Measurements from ENCODE around the gene FAM3C. TPM values are rescaled to one million over a fixed set of nuclear protein-coding genes. Genes with fewer than 3 reads are reported as not detected.

Gene FAM3C
- total RNA-seq, 1 donor from 2014 or later, result 38.6 TPM

DNA sequence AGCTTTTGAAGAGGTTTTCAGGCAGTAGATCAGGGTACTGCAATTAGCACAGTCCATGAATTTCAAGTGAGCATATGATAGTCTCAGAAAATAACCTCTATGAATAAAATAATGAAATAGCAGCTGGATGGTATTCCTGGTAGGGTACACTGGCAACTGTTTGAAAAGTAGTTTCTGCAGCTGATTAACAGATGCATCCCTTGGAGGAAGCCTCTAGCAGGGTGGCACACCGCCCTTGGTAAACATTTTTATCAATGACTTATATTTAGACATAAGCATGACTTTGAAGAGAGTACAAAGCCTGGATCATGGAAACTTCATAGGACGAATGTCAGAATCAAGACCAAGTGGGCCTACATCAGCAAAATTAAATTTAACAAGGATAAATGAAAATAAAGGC lies 40.5 kb downstream of the FAM3C start:
- no peak for DNase-seq (ENCODE audit: low spot score)
- no peak overlapping the region for H3K27ac Mint-ChIP-seq (ENCODE audit: unreplicated experiment)
- H3K4me3 Mint-ChIP-seq (ENCODE audit: unreplicated experiment), result no peak overlapping the region
- TF ChIP-seq, protein P1, sequence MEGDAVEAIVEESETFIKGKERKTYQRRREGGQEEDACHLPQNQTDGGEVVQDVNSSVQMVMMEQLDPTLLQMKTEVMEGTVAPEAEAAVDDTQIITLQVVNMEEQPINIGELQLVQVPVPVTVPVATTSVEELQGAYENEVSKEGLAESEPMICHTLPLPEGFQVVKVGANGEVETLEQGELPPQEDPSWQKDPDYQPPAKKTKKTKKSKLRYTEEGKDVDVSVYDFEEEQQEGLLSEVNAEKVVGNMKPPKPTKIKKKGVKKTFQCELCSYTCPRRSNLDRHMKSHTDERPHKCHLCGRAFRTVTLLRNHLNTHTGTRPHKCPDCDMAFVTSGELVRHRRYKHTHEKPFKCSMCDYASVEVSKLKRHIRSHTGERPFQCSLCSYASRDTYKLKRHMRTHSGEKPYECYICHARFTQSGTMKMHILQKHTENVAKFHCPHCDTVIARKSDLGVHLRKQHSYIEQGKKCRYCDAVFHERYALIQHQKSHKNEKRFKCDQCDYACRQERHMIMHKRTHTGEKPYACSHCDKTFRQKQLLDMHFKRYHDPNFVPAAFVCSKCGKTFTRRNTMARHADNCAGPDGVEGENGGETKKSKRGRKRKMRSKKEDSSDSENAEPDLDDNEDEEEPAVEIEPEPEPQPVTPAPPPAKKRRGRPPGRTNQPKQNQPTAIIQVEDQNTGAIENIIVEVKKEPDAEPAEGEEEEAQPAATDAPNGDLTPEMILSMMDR (IDR thresholded peaks at IDR 0.05), result no peak
- H3K4me1 Mint-ChIP-seq (ENCODE audit: low read depth), result no peaks in the 10 kb centered on the region
- no peaks in the 10 kb centered on the region for H3K27me3 Mint-ChIP-seq (ENCODE audit: low read depth)
- H3K36me3 Mint-ChIP-seq (ENCODE audit: low read depth), result peaks cover 15% of the 10 kb centered on the region
- no peaks in the 10 kb centered on the region for H3K9me3 Mint-ChIP-seq (ENCODE audit: low read depth)

DNA sequence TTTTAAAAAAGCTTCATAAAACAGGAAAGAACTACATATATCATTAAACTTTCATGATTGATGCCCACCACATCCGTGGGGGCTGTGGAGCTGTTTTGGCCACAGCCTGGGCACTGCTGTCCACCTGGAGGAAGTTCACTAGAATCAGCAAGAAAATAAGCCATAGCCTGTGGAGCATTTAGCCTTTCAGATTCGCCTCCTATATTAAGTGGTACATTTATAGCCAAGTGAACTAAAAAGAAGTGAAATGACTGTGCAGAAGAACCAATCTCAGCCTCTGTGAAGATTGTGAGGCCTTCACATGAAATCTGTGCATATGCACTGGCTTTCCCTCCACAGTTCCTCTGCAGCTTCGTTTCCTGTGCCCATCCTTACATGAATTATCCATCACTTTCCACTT lies 43.8 kb downstream of the FAM3C start:
- no peaks in the 10 kb centered on the region for H3K4me1 Mint-ChIP-seq (ENCODE audit: low read depth)
- no peak for DNase-seq (ENCODE audit: low spot score)
- no peaks in the 10 kb centered on the region for H3K27me3 Mint-ChIP-seq (ENCODE audit: low read depth)
- no peak overlapping the region for H3K27ac Mint-ChIP-seq (ENCODE audit: unreplicated experiment)
- no peaks in the 10 kb centered on the region for H3K9me3 Mint-ChIP-seq (ENCODE audit: low read depth)
- H3K36me3 Mint-ChIP-seq (ENCODE audit: low read depth), result peaks cover 16% of the 10 kb centered on the region
- TF ChIP-seq, protein P1 (IDR thresholded peaks at IDR 0.05), result no peak
- no peak overlapping the region for H3K4me3 Mint-ChIP-seq (ENCODE audit: unreplicated experiment)

DNA sequence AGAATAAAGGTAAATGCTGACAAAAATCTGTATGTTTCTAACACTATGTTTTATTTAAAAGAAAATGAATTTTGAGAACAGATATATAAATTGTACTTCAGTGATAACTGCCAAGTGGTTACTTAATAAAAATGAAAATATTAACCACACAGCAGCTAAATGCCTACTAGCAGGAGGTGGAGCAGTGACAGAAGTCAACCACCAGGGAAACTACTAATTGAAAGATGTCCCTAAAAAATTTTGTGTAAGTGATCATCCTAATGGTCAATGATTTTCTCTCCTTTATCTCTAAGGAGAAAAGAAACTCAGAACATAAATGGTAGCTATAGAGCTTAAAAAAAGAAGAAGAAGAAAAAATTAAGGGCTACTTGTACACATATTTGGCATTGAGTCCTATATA lies 44.4 kb downstream of the FAM3C start:
- no peak for DNase-seq (ENCODE audit: low spot score)
- Mint-ChIP-seq H3K27me3 (ENCODE audit: low read depth) (no peaks in the 10 kb centered on the region), H3K27ac (ENCODE audit: unreplicated experiment) (no peak overlapping the region), H3K9me3 (ENCODE audit: low read depth) (no peaks in the 10 kb centered on the region), H3K4me1 (ENCODE audit: low read depth) (no peaks in the 10 kb centered on the region), H3K4me3 (ENCODE audit: unreplicated experiment) (no peak overlapping the region), H3K36me3 (ENCODE audit: low read depth) (peaks cover 16% of the 10 kb centered on the region)
- TF ChIP-seq, protein P1 (IDR thresholded peaks at IDR 0.05), result peak; percentile 48

DNA sequence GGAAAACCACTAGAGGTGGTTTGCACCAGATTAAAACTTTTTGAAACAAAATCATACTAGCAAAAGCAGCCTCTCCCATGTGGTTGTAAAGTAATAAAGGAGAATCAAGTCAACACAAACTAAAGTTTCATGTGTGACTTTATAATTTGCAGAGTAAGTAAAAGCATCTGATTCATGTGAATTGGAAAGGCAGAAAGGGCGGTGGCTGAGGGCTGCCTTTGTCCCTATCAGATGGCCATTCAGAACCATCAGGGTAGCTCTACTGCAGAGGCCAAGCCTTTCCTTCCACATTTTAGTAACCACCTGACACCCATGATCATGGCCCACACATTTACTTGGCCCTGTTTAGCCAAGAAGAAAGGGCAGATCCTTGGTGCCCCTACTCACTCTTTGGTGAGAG lies 51.6 kb downstream of the FAM3C start:
- no peaks in the 10 kb centered on the region for H3K27me3 Mint-ChIP-seq (ENCODE audit: low read depth)
- TF ChIP-seq, protein P1 (IDR thresholded peaks at IDR 0.05), result no peak
- no peaks in the 10 kb centered on the region for H3K9me3 Mint-ChIP-seq (ENCODE audit: low read depth)
- no peak for DNase-seq (ENCODE audit: low spot score)
- no peak overlapping the region for H3K27ac Mint-ChIP-seq (ENCODE audit: unreplicated experiment)
- H3K4me3 Mint-ChIP-seq (ENCODE audit: unreplicated experiment), result no peak overlapping the region
- H3K36me3 Mint-ChIP-seq (ENCODE audit: low read depth), result peaks cover 10% of the 10 kb centered on the region
- H3K4me1 Mint-ChIP-seq (ENCODE audit: low read depth), result peaks cover 10% of the 10 kb centered on the region

DNA sequence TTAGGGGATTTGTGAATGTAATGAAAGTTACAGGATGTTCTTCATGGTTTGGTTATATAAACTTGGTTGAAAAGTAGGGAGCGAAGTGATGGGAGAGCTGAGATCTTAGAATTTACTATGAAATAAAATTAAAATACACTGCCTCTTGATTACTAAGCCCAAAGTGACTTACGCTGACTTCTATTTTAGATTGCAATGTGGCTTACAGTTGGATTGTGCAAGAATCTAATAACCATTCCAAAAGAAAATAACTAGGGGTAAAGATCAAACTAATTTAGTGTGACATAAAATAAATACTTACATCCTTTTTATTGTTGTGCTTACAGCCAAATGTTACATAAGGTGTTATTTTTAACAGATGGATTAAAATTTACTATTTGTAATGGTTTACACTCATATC lies 52.0 kb downstream of the FAM3C start:
- Mint-ChIP-seq H3K27ac (ENCODE audit: unreplicated experiment) (no peak overlapping the region), H3K4me3 (ENCODE audit: unreplicated experiment) (no peak overlapping the region), H3K36me3 (ENCODE audit: low read depth) (peaks cover 10% of the 10 kb centered on the region), H3K4me1 (ENCODE audit: low read depth) (peaks cover 10% of the 10 kb centered on the region), H3K27me3 (ENCODE audit: low read depth) (no peaks in the 10 kb centered on the region), H3K9me3 (ENCODE audit: low read depth) (no peaks in the 10 kb centered on the region)
- TF ChIP-seq, protein P1 (IDR thresholded peaks at IDR 0.05), result no peak
- no peak for DNase-seq (ENCODE audit: low spot score)

Data from chondrocyte (in vitro differentiated cells).